ENCODE data around the gene ANGEL1.

DNA sequence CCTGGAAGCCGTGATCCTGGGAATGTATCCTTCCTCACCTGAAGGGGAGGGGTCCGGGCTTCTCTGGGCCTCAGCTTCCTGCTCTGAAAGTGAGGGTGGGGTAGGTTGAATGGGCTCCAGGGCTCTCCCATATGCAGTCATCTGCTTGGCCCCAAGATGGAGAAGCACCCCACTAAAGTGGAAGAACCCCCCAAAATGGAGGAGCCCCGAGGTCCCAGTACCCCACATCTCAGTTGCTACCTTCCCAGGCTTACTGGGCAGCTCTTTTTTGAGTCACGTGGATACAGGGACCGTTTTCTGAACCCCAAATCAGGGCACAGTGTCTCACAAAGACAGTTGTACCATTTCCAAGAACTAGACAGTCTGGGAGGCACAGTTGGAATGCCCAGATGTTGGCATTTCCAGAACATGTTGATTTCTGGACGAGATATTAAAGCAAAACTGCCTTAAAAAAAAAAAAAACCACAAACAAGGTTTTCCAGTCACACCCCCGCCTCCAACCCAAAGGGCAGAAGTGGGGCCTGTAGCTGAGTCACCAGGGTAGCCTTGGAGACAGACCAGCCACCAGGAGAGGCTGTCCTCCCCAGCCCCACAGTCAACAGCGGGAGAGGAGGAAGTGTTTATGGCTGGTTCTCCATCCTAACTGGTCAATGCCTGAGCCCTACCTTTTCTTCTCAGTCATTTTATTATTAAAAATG lies 39.3 kb downstream of the ANGEL1 start:
- TF ChIP-seq, protein P1, sequence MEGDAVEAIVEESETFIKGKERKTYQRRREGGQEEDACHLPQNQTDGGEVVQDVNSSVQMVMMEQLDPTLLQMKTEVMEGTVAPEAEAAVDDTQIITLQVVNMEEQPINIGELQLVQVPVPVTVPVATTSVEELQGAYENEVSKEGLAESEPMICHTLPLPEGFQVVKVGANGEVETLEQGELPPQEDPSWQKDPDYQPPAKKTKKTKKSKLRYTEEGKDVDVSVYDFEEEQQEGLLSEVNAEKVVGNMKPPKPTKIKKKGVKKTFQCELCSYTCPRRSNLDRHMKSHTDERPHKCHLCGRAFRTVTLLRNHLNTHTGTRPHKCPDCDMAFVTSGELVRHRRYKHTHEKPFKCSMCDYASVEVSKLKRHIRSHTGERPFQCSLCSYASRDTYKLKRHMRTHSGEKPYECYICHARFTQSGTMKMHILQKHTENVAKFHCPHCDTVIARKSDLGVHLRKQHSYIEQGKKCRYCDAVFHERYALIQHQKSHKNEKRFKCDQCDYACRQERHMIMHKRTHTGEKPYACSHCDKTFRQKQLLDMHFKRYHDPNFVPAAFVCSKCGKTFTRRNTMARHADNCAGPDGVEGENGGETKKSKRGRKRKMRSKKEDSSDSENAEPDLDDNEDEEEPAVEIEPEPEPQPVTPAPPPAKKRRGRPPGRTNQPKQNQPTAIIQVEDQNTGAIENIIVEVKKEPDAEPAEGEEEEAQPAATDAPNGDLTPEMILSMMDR (IDR thresholded peaks at IDR 0.05), result no peak
- TF ChIP-seq EZH2 (IDR thresholded peaks at IDR 0.05; ENCODE audit: borderline replicate concordance, insufficient read depth, low read depth, low read length, poor library complexity, severe bottlenecking), result no peak

All from B cell (primary cell).